Measurements from ENCODE around the gene FAM9A. TPM values are rescaled to one million over a fixed set of nuclear protein-coding genes. Genes with fewer than 3 reads are reported as not detected.
"Not testable (repeated sequence)": the region's sequence is repeated elsewhere in the genome, so short reads cannot be mapped to it uniquely, and the experiment has no call there.

Gene FAM9A
- polyA plus RNA-seq, 1 donor from 2014 or later = not detected

DNA sequence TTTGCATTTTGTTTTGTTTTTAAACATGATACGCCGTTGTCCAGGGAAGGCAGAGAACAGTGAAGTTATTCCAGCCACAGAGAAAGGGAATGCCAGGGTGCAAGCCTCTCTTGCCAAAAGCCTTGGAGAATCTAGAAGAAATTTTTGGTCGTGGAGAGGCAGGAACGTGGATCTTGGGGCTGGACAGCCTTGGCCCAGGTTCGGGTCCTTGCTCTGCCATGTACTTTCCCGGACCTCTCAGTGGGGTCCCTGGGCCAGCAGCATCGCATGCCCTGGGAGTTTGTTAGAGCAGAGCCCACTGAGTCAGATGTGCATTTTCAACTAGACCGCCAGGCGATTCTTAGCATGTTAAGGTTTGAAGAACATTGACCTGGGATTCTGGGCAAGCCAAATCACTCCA, 18.6 kb downstream of the FAM9A start:
- Mint-ChIP-seq H3K27ac (no peak overlapping the region), H3K36me3 (no peaks in the 10 kb centered on the region), H3K9me3 (no peaks in the 10 kb centered on the region), H3K4me3 (no peak overlapping the region), H3K4me1 (peaks cover 0 to 1% (median 1%) of the 10 kb centered on the region in 3 donors), H3K27me3 (peaks cover 2% of the 10 kb centered on the region)

DNA sequence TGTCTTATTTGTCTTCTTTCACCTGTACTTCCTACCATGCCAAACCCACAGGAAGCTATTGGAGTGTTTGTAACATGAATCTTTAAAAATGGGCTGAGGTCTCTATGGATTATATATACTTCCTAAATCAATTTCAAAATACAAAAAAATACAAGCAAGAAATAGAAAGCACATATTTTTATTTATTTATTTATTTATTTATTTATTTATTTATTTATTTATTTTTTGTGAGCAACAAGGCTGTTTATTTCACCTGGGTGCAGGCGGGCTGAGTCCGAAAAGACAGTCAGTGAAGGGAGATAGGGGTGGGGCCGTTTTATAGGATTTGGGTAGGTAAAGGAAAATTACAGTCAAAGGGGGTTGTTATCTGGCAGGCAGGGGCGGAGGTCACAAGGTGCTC, 19.3 kb downstream of the FAM9A start:
- not testable (repeated sequence) for H3K4me3 Mint-ChIP-seq, H3K9me3 Mint-ChIP-seq, H3K36me3 Mint-ChIP-seq, H3K27ac Mint-ChIP-seq, H3K4me1 Mint-ChIP-seq, H3K27me3 Mint-ChIP-seq

DNA sequence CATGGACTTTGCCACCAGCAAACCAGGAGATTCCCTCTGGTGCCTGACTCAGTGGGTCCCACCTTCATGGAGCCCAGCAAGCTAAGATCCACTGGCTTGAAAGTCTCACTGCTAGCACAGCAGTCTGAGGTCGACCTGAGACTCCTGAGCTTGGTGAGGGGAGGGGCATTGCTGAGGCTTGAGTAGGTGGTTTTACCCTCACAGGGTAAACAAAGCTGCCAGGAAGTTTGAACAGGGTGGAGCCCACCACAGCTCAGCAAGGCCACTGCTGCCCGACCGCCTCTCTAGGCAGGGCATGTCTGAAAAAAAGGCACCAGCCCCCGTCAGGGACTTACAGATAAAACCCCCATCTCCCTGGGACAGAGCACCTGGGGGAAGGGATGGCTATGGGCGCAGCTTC, 28.1 kb downstream of the FAM9A start:
- Mint-ChIP-seq H3K4me3 (no peak overlapping the region), H3K4me1 (no peaks in the 10 kb centered on the region), H3K36me3 (no peaks in the 10 kb centered on the region), H3K9me3 (no peaks in the 10 kb centered on the region), H3K27ac (no peak overlapping the region), H3K27me3 (peaks cover 11% of the 10 kb centered on the region)

DNA sequence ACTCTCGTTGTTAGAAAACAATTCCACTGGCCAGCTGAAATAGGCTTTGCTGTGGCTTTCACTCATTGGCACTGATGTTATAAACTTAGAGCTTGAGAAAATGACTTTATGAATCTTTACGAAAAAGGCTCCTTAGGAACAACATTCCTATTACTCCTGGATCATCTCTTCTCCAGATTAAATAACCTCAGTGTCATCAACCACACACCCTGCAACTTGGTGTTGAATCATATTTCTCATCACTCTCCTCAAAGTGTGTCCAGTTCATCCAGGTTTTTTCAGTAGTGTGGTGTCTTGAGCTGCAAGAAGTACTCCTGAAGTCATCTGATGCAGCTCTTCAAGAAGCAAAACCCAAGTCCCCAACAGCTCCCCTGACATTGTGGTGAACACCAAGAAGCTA, 41.2 kb downstream of the FAM9A start:
- Mint-ChIP-seq H3K36me3 (no peaks in the 10 kb centered on the region), H3K27me3 (peaks cover 4% of the 10 kb centered on the region), H3K9me3 (peaks cover 0 to 3% (median 2%) of the 10 kb centered on the region in 3 donors), H3K27ac (no peak overlapping the region), H3K4me3 (no peak overlapping the region), H3K4me1 (no peaks in the 10 kb centered on the region)

DNA sequence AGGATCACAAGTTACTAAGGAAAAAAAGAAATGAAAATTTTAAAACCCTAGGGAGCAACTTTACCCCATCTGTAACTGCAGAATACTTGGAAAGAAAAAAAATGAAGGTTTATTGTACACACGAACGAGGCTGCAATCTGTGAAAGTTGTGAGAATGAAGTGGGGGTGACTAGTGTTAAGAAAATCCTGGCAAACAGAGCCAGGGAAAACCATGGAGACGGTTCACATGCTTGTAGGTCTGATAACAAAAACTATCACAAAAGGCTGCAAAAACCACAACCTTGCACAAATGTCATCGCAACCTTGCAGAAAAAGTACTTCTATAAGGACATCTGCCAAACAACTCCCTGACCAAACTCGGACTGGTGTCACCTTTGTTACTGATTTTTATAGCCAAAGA, 42.5 kb downstream of the FAM9A start:
- H3K4me1 Mint-ChIP-seq, H3K36me3 Mint-ChIP-seq, H3K9me3 Mint-ChIP-seq, H3K27me3 Mint-ChIP-seq, H3K4me3 Mint-ChIP-seq, H3K27ac Mint-ChIP-seq: not testable (repeated sequence)

DNA sequence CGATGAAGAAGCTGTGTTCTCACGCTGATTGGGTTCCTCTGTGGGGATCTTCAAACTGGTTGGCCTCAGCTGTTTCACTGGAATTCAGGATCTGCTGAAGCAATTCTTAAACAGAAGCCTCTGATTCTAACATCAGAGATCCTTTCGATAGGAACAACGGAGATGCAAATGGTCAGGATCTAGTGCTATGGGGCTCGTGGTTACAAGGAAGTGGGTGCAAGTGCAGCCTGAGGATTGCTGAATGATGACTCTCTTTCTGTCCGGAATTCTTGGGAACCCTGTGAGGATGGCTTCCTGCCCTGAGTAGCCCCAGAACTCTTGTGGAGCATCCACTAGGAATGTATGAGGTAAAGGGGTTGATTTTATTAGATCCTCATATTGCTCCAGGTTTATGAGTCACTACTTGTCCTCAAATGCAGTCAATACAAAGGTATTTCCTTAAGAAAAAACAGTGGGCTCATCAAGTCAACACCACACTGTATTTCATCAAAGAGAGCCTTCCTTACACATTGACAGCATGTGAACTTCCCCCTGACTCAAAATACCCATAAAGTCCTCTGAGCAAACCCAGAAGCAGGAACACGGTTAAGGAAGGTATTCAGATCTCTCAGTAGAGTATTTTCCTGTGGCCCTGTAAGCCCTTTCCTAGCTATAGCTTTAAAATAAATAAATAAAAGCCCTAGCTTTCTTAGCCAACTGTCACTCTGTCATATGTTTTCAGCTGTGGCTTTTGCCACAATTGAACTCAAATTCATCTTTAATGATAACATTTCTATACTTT, 43.4 kb downstream of the FAM9A start:
- H3K36me3 Mint-ChIP-seq, H3K27me3 Mint-ChIP-seq, H3K9me3 Mint-ChIP-seq, H3K4me1 Mint-ChIP-seq, H3K27ac Mint-ChIP-seq, H3K4me3 Mint-ChIP-seq: not testable (repeated sequence)

DNA sequence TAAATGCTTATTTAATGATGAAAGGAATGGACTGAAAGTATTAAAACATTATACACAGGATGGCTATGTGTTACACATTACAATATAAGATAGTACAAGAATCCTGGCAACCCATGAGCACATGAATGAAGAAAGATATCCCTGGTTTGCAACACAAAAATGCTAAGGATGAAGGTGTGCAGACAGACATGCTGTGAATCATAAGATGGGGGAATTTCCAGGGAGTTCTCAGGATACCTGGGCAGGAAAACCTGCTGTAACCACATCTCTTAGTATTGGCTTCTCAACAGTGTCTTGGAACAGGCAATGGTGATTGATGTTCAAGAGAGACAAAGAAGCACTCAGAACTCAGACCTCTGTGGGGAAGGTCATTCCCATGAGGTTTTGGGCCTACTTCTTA, 45.4 kb downstream of the FAM9A start:
- peaks cover 7% of the 10 kb centered on the region for H3K27me3 Mint-ChIP-seq
- peak overlapping the region in 1 of 3 donors; percentile 27 for H3K27ac Mint-ChIP-seq
- peaks cover 0 to 3% (median 2%) of the 10 kb centered on the region in 3 donors for H3K9me3 Mint-ChIP-seq
- H3K4me1 Mint-ChIP-seq = no peaks in the 10 kb centered on the region
- no peaks in the 10 kb centered on the region for H3K36me3 Mint-ChIP-seq
- no peak overlapping the region for H3K4me3 Mint-ChIP-seq

DNA sequence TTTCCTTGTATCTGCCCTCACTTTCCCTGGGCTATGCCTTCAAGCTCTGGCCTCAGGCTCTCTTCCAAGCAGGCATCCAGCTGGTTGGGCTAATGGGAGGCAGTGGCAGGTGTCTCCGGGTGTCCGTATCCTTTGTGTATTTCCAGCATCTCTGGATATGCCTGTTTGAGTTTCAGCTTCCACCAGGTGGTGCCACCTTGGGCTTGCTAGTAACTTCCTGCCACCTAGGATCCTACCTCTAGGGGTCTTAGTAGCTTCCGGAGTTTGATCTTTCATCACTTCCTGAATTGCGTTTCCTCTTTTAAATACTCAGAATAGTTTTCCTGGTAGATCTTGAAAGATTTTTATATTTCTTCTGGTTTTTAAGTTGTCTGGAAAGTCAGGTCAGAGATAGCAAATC, 46.1 kb downstream of the FAM9A start:
- no peak overlapping the region for H3K27ac Mint-ChIP-seq
- H3K4me1 Mint-ChIP-seq = no peaks in the 10 kb centered on the region
- no peak overlapping the region for H3K4me3 Mint-ChIP-seq
- H3K27me3 Mint-ChIP-seq = peaks cover 6% of the 10 kb centered on the region
- peaks cover 0 to 3% (median 2%) of the 10 kb centered on the region in 3 donors for H3K9me3 Mint-ChIP-seq
- no peaks in the 10 kb centered on the region for H3K36me3 Mint-ChIP-seq

DNA sequence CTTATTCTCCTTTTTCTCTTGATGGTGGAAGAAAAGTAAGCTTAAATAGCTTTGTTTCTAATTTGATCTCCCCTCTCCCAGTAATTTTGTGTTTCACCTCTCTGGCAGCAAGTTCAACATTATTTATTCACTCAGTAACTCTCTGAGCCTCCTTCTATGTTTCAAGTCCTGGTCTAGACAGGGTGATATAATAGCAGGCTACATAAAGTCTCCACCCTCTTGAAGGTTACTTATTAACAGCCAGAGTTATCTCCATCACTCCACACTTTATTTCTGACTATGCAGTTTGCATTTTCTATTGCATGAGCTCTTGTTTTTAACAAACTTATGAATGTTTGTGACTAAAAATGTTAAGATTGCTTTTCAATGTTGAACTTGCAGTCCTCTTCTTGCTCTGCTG, 51.5 kb downstream of the FAM9A start:
- no peaks in the 10 kb centered on the region for H3K36me3 Mint-ChIP-seq
- H3K9me3 Mint-ChIP-seq = no peaks in the 10 kb centered on the region
- H3K4me1 Mint-ChIP-seq = peaks cover 0 to 2% (median 0%) of the 10 kb centered on the region in 3 donors
- no peak overlapping the region for H3K4me3 Mint-ChIP-seq
- no peak overlapping the region for H3K27ac Mint-ChIP-seq
- peaks cover 7% of the 10 kb centered on the region for H3K27me3 Mint-ChIP-seq

DNA sequence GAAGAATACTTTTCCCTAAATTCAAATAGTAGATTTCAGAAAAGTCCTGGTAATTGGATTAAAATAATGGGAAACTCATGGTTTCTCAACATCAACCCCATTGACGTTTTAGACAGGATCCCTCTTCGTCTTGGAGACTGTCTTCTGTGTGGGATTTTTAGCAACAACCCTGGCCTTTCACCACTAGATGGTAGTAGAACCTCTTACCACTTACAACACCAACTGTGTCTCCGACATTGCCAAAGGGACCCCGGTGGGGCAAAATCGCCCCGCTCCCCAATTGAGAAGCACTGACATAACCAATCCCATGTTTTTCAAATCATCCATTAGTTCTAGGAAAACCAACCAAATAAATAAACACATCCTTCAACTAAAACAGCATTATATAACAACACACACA, 52.3 kb downstream of the FAM9A start:
- H3K27me3 Mint-ChIP-seq = peaks cover 9% of the 10 kb centered on the region
- no peaks in the 10 kb centered on the region for H3K36me3 Mint-ChIP-seq
- no peak overlapping the region for H3K4me3 Mint-ChIP-seq
- peaks cover 0 to 2% (median 0%) of the 10 kb centered on the region in 3 donors for H3K4me1 Mint-ChIP-seq
- H3K27ac Mint-ChIP-seq = no peak overlapping the region
- H3K9me3 Mint-ChIP-seq = no peaks in the 10 kb centered on the region

DNA sequence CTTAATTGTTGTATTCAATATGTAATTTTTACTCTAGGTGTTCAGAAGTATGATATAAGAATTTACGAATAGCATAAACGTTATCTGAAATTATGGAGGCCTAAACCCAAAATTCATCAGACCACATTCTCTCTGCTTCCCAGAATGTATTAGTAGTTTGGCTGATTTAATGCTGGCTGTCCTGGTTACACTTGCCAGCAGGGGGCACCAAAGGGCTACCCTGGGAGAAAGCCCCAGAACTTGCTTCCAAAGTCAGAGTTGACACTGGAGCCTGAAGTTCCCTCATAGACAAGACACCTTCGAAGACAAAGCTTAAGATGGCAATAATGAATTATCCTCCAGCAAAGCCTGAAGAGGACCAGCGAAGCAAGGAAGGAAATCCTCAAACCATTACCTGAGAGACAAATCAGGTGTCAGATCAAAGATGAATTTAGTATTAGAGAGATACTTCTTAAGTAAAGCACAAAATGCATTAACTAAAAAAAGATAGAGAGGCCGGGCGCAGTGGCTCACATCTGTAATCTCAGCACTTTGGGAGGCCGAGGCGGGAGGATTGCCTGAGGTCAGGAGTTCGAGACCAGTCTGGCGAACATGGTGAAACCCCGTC, 58.0 kb downstream of the FAM9A start:
- no peaks in the 10 kb centered on the region for H3K4me1 Mint-ChIP-seq
- H3K9me3 Mint-ChIP-seq = no peaks in the 10 kb centered on the region
- peaks cover 11% of the 10 kb centered on the region for H3K27me3 Mint-ChIP-seq
- no peaks in the 10 kb centered on the region for H3K36me3 Mint-ChIP-seq
- no peak overlapping the region for H3K4me3 Mint-ChIP-seq
- no peak overlapping the region for H3K27ac Mint-ChIP-seq

DNA sequence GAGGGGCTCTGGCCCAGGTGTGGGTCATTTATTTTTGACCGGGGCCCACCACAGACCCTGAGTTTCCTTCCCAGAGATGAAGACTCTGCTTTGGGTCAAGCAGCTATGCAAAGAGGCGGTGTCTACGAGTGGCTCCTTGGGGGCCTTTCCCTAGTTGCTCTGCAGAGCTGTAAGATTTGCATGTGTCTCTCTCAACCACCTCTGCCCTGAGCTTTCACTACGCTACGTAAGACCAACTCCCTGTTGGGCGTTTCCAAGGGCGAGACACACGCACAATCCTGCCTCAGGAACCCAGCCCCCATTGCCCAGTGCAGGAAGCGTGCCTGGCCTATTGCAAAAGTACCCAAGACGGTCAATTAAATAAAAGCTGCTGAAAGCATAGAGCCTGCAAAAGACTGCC, 59.2 kb downstream of the FAM9A start:
- Mint-ChIP-seq H3K36me3 (no peaks in the 10 kb centered on the region), H3K4me1 (no peaks in the 10 kb centered on the region), H3K4me3 (no peak overlapping the region), H3K27me3 (peaks cover 11% of the 10 kb centered on the region), H3K27ac (no peak overlapping the region), H3K9me3 (no peaks in the 10 kb centered on the region)

Other genes starting within 250 kb of the FAM9A start
- gene ANOS1, start 69.2 kb downstream of the FAM9A start, polyA plus RNA-seq = not detected
- not detected for gene FAM9B, start 232.7 kb upstream of the FAM9A start, polyA plus RNA-seq